HG03280 (cell line): Measurements from ENCODE around the gene ZNF764.
"Not testable (repeated sequence)": the region's sequence is repeated elsewhere in the genome, so short reads cannot be mapped to it uniquely, and the experiment has no call there.

Source experiments
- ATAC-seq: cut with Tn5 transposase; IDR thresholded peaks from one replicate; pipeline ENCODE4 v1.9.1; 2021; ENCODE audit warnings: mild to moderate bottlenecking, moderate library complexity; ENCODE audit not compliant: unreplicated experiment

Gene ZNF764

GRCh38 chr16:30557957-30558788, at the start of gene ZNF764:
Gene ZNF764, minus strand, starts transcription at chr16:30558374. Its CDS starts 192 bp downstream, at chr16:30558182.
- ATAC-seq, result peak; percentile 89

DNA sequence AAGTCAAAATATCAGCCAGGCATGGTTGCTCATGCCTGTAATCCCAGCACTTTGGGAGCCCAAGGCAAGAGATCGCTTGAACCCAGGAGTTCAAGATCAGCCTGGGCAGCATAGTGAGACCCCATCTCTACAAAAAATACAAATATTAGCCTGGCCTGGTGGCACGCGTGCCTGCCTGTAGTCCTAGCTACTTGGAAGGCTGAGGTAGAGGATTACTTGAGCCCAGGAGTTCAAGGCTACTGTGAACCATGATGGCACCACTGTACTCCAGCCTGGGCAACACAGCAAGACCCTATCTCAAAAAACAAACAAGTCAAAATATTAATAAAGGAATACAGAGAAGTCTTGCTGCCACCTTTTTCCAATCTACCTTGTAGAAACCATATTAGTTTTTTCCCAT, 47.8 kb upstream of the ZNF764 start:
- no peak for ATAC-seq

GRCh38 chr16:30605158-30605557, 47.0 kb upstream of the ZNF764 start:
- no peak for ATAC-seq

GRCh38 chr16:30604316-30604947, 46.3 kb upstream of the ZNF764 start:
- ATAC-seq, result no peak

GRCh38 chr16:30603945-30604315, 45.8 kb upstream of the ZNF764 start:
- ATAC-seq, result no peak

DNA sequence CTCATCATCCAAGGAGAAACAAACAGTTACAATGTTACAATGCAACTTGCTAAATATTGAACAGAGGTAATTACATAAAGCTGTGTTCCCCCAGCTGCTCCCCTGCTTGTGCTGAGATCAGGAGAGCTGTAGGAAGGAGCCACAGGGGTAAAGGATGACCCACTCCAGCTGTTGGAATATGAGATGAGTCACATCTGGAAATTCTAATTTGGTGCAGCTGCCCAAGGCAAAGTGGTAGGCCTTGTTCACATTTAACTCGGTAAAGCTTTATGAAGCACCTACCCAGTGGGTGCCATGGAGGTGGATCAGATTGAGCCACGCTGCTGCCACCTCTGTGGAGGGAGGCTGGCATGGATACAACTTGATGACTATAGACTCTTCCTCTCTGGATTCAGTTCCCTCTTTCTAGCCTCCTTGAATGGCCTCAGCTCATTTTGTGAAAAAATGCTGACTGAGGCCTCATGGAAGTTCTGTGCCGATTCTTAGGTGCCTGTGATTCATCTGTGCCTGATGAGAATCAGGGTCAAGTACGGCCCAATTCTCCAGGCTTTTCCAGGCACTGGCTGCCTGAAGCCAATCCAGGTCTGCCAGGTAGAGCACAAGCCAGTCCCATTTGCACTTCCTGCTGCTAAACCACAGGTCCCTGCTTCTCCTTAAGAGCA, 44.6 kb upstream of the ZNF764 start:
- no peak for ATAC-seq

- no peak for ATAC-seq
These were observed 43.8 kb upstream of the ZNF764 start for GRCh38 chr16:30601966-30602365.

DNA sequence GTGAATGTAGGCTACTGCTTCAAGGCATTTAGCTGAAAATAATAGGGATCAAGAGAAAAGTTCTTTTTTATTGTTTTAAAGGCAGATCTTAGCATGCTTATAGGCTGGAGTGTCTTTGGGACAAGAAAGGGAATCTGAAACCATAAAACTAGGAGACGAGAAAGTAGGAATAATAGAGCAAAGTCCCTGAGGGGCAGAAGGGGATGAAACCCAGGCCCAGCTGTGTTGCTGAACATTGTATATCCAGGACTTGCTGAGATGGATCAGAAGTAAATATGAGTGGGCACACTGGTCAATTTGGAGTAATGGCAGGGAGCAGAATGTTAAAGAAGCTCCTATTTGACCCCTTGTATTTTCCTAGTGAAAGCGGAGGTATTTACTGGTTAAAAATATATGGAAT, 42.8 kb upstream of the ZNF764 start:
- ATAC-seq, result no peak

GRCh38 chr16:30600215-30600614, 42.0 kb upstream of the ZNF764 start:
- no peak for ATAC-seq

GRCh38 chr16:30592871-30593270, 34.7 kb upstream of the ZNF764 start:
- no peak for ATAC-seq

DNA sequence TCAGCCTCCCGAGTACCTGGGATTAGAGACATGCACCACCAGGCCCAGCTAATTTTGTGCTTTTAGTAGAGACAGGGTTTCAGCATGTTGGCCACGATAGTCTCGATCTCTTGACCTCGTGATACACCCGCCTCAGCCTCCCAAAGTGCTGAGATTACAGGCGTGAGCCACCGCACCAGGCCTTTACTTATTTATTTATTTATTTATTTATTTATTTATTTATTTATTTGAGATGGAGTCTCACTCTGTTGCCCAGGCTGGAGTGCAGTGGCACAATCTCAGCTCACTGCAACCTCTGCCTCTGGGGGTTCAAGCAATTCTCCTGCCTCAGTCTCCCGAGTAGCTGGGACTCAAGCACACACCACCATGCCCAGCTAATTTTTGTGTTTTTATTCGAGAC, 32.7 kb upstream of the ZNF764 start:
- ATAC-seq, result not testable (repeated sequence)

GRCh38 chr16:30589582-30589981, 31.4 kb upstream of the ZNF764 start:
- ATAC-seq, result not testable (repeated sequence)

DNA sequence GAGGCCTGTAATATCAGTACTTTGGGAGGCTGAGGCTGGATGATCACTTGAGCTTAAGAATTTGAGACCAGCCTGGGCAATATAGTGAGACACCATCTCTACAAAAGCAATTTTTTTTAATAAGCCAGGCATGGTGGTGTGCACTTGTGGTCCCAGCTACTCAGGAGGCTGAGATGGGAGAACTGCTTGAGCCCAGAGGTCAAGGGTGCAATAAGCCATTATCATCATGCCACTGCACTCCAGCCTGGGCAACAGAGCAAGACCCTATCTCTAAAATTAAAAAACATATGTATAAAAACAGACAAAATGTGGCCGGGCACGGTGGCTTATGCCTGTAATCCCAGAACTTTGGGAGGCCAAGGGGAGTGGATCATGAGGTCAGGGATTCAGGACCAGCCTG, 30.5 kb upstream of the ZNF764 start:
- ATAC-seq, result no peak

- ATAC-seq, result peak; percentile 90
These were observed 27.4 kb upstream of the ZNF764 start, which contains the start of gene ZNF785 for GRCh38 chr16:30585400-30586191. Gene ZNF785, minus strand, starts transcription at chr16:30585697. Its CDS starts 86 bp downstream, at chr16:30585611.

DNA sequence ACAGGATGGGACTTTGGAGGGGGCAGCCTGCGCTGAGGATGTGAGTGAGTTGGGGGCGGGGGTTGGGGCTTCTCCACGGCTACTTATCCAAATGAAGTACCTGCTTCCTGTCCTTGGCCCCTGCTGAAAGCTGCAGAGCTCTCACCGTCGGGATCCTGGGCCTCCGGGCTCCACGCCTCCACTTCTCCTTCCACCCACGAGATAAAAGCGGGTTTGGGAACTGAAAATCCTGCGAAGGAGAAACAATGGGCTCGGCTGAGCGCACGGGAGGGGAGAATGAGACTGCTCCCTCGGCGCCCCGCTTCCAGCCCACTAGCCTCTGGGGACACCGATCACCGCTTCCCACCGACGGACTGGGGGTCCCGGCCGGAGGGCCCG, 26.8 kb upstream of the ZNF764 start:
- ATAC-seq, result peak; percentile 37

- no peak for ATAC-seq
These were observed 24.6 kb upstream of the ZNF764 start for GRCh38 chr16:30582611-30583340.

- no peak for ATAC-seq
These were observed 23.3 kb upstream of the ZNF764 start for GRCh38 chr16:30581457-30581856.

DNA sequence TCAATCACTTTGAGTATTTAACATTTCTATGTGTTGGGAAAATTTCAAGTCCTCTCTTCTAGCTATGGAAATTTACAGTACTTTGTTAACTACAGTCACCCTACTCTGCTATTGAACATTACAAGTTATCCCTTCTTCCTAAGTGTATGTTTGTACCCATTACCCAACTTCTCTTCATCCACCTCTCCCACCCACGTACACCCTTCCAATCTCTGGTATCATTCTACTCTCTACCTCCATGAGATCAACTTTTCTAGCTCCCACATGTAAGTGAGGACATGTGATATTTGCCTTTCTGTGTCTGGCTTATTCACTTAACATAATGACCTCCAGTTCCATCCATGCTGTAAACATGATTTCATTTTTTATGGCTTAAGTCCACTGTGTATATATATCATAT, 16.5 kb upstream of the ZNF764 start:
- no peak for ATAC-seq

GRCh38 chr16:30571445-30572322, 13.5 kb upstream of the ZNF764 start, which contains the start of gene ZNF688:
Gene ZNF688, minus strand, starts transcription at chr16:30571714. Its CDS starts 85 bp downstream, at chr16:30571629.
- peak; percentile 80 for ATAC-seq
